ENCODE measurements around the gene CELSR1.

Gene CELSR1

DNA sequence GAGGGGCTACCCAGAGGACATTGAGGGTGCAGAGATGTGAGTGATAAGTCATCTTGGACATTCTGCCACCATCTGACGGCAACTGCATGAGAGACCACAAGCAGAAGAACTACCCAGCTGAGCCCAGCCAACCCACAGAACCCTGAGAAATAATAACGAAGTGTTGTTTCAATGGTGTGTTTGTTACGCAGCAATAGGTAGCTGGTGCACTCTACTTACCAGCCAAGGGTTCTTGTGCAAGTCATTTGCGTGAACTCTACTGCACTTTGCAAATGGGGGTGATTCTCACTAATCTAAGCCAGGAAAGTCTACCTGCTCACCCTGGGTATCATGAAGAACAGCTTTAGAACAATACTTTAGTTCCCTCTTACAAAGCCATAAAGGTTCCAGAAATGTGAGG is 15.8 kb upstream of the CELSR1 start:
- no peak for DNase-seq (ENCODE audit: low spot score)

DNA sequence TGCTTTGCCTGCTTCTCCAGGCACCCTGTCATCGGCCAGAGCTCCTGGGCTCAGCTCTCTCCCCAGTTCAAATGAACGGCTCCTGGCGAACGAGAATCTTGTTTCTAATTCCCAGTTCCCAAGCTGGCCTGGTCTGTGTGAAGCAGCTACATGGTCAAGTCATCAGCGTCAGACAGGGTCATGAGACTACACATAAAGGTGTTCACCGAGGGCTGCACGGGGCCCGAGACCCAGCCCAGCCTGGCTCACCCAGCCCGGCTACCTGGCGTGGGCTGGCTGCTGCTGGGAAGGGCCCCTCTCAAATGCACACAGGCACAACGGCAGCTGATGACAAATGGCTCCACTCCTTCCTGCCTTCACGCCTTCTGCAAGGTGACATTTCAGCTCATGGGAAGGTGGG is 14.6 kb upstream of the CELSR1 start:
- no peak for DNase-seq (ENCODE audit: low spot score)

DNA sequence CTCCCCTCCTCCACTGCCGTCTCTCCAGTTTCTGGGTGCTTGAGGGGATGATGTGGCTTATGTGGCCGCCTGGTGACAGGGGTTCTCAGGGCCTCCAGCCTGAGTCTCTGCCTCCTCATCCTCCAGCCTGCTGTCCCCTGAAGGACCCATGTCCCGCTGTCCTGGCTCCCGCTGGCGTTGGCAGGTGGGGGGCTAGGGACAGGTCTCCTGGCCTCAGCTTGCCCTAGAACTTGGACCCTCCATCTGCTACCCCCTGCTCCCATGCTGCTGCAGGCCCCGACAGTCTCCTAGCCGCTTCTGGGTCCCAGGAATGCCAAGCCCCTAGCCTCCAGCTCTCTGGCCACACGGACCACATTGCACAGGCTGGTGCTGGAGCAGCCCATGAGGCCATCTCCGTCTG is 13.9 kb upstream of the CELSR1 start:
- DNase-seq (ENCODE audit: low spot score): no peak

DNA sequence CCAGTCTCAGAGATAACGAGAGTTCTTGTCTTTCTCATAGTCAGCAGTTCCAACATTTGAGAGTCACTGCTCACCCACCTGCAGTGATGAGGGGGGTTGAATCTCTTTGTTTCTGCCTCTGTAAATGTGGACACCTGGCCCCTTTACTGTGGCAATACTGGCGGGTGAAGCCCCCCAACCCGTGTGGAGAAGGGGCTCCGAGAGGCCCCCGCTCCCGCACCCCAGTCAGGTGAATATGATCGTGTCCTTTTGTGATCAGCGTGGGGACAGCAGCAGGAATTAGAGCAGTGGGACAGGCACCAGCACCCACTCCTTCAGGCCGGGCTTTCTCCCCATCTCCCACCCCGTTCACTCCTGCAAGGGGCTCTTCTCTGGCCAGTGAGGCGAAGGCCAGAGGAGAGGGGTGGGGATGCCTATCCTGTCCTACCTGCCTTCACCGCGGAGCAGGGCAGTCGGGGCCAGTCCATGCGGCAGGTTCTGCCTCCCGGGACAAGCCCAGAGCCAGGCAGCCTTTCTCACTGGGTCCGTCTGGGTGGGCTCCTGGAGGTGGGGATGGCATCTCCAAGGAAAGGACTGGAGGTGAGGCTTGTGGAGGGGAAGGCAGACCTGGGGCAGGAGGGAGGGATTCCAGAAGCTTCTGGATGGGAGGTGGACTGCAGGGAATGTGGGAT is 12.7 kb upstream of the CELSR1 start:
- no peak for DNase-seq (ENCODE audit: low spot score)

DNA sequence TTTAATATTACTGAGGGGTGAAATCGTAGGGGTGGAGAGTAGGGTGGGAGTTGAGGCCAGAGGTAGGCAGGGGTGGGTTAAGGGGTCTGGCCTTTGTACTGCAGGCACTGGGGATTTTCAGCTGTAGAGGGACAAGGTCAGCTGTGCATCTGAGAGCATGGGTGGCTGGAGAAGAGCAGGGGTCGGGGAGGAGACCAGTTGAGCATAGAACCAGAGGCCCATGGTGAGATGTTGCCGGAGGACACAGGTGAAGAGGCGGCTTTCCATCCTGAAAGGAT is 12.1 kb upstream of the CELSR1 start:
- DNase-seq (ENCODE audit: low spot score): no peak

DNA sequence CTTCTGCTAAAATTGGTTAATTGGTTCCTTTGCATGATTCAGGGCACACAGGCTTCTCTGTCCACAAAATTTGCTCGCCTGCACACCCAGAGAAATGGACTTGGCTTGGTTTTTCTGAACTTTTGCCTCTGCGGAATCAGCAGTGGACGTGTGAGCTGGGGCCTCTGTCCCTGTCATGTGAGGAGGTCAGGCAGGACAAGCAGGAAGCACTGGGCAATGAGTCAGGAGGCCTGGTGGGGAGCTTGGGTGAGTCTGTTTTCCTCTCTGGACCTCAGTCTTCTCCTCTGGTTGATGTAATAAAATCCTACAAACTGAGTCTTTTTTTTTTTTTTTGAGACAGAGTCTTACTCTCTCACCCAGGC is 10.4 kb upstream of the CELSR1 start:
- no peak for DNase-seq (ENCODE audit: low spot score)

DNA sequence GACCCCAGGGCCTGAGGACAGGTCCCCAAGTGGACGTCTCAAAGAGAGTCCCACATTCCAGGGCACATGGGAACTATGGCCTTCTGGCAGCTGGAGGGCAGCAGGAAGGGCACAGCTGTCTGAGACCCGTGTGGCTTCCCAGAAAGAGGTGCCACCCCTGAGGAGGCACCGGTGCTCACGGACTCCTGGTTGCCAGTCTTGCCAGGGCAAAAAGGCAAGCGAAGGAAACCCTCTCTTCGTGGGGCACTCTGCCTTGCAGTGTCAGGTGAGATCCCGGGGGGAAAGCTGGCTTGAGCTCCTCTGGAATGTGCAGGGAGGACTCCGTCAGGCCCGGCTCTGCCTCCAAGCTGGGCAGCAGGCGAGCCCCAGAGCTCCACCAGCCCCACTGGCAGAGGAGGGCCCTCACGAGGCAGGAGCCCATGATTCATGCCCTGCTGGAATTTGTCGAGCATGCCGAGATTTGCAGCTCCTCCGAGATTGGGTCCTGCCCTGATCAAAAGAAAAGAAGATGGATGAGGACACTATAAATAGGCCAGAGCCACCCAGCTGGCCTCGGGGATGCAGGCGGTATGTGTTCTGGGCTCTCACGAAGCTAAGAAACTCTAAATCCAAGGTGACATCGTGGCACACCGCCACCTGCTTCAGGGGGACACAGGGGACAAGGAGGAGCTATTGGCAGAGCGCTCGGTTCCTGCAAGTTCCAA is 9.9 kb upstream of the CELSR1 start:
- DNase-seq (ENCODE audit: low spot score): no peak

DNA sequence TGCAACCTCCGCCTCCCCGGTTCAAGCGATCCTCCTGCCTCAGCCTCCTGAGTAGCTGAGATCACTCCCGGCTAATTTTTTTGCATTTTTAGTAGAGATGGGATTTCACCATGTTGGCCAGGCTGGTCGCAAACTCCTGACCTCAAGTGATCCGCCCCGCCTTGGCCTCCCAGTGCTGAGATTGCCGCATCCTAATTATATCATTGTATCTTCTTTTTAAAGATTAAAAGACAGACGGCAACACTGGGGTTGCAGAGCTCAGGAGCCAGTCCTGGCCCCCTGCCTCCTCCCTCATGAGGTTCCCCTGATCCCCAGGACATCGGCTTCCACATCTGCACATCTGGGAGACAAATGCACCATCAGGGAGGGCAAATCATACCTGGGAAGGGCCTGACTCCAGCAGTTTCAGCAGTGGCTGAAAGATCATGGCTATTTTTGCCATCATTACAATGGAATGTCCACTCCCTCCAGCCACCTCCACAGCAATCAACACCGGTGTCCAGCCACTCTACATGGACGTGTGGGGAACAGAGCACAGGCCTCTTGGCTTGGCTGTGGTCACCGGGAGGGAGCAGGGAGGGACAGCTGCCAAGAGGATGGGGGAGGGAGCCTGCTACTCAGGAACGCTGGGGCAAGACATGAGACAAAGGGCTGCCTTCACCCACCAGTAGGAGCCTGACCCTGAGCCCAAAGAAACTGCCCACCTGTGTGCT is 9.2 kb upstream of the CELSR1 start:
- DNase-seq (ENCODE audit: low spot score): no peak

DNA sequence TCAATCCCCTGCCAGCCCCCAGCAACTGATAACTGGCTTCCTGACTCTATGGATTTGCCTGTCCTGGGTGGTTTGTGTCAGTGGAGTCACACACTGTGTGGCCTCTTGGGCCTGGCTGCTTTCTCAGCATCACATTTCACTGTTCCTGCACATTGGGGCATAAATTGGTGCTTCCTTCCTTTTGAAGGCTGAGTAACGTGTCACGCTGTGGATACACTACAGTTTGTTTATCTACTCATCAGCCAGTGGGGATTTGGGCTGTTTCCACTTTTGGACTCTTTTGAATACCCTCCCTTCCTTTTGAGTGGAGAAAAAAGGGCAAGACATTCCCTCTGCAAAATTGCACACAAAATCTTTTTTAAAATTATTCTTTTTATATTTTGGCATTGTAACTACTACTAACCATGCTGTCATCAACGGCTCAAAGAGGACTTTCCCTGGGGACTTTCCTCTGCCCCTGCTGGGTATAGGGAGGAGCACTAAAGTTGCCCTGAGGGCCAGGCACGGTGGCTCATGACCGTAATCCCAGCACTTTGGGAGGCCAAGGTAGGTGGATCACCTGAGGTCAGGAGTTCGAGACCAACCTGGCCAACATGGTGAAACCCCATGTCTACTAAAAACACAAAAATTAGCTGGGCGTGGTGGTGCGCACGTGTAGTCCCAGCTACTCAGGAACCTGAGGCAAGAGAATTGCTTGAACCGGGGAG is 7.8 kb upstream of the CELSR1 start:
- DNase-seq (ENCODE audit: low spot score): no peak

DNA sequence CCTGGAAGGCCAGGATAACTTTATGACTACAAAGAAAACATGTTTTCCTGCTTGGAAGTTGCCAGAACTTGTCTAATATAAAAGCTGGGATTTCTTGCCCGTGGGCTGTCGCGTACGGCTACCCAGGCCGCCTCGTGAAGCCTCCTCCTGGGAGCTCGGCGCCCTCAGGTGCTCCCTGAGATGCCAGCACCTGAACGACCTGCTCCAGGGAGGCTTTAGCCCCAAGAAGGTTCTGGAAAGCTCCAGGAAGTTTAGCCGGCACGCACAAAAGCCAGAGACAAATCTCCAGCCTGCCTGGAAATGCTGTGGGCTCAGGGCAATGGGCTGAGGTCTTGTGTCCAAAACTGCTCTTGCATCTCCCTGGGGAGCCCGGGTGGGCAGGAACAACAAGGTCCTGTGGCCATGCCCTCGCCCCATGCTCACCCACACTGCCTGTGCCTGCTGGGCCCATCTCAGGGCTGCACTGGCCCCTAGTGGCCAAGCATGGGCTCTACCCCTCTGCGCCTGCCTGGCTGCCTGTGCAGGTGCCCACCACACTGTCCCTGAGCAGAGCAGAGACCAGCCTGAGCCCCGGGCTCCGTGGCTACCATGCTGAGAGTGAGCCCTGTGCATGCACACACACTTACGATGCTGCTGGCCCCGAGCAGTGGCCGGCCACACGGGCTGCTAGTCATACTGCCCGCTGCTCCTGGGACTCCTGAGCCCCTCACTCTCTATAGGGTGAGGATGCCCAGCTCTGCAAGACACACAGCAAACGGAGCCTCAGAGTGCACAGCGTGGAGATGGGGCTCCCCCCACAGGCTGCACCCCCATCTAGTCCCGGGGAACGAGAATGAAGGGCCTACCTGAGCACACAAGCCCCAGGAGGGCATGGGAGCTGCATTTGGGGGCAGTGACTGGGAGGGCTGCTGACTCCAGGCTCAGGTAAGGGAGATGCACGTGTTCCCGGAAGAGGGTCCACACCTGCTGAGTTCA is 4.9 kb upstream of the CELSR1 start:
- peak; percentile 80 for DNase-seq (ENCODE audit: low spot score)

DNA sequence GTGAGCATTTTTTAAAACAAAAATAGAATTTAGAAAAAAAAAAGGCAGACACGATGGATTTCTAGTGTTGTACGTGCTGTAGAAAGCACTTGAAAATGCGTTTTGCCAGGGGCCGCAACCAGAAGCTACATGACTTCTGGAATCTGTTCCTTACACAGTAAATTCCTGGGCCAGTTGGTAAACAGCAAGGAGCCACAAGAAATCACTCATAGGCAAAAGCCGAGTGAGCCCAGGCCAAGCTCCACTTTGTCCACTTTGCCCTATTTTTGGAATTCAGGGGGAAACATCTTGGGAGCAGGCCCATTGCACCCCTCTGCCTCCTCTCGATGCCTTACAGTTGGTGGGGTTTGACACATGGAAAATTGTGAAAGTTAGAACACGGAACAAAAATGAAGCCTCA is 4.1 kb upstream of the CELSR1 start:
- no peak for DNase-seq (ENCODE audit: low spot score)

DNA sequence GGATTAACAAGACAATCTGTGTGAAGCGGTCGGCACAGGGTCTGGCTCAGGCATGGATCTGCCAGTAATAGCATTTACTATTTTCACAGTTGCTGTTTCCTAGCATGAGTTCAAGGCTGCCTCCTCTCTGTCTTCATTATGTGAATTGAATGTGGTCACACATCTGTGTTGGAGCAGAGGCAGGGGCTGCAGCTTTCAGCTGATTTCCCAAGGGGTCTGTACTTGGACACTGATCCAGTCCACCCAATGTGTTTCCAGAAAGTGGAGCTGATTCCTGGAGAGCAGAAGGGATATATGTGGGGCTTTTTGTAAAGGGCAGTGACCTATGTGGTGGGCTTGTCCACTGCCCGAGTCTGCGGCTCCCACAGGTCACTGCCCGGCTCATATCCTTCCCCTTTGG is 3.5 kb upstream of the CELSR1 start:
- no peak for DNase-seq (ENCODE audit: low spot score)

DNA sequence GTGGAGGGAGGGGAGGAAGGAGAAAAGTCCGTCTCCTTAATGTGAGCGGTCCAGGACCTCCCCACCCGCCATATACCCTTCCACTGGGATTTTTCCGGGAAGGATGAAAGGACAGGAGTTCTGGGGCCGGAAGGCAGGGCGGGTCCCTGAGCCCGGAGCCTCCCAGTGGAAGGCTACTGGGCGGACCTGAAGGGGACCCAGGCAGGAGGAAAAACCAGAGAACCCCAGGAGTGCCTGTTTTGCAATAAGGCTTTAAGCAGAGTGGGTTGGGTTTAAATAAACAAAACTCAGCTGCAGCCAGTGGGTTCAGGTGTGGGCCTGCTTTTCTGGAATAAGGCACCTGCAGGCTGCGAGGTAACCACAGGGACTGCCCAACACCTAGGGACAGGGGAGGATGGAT is 1.7 kb upstream of the CELSR1 start:
- DNase-seq (ENCODE audit: low spot score): no peak

DNA sequence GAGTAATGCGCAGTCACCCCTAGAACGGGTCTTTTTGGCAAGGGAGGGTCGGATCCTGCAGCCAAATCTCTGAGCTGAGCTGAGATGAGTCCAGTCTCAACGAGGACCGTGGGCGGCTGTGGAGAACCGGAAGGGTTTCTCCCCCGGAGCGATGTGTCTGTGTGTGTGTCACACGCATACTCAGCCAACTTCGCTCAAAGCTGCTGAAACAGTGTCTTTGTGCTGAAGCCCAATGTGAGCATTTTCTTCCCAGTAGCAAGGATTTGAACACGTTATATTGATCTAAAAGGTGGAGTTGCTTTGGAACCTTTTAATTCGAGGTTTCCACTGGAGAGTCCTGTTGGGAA is 1.4 kb upstream of the CELSR1 start:
- DNase-seq (ENCODE audit: low spot score): no peak

DNA sequence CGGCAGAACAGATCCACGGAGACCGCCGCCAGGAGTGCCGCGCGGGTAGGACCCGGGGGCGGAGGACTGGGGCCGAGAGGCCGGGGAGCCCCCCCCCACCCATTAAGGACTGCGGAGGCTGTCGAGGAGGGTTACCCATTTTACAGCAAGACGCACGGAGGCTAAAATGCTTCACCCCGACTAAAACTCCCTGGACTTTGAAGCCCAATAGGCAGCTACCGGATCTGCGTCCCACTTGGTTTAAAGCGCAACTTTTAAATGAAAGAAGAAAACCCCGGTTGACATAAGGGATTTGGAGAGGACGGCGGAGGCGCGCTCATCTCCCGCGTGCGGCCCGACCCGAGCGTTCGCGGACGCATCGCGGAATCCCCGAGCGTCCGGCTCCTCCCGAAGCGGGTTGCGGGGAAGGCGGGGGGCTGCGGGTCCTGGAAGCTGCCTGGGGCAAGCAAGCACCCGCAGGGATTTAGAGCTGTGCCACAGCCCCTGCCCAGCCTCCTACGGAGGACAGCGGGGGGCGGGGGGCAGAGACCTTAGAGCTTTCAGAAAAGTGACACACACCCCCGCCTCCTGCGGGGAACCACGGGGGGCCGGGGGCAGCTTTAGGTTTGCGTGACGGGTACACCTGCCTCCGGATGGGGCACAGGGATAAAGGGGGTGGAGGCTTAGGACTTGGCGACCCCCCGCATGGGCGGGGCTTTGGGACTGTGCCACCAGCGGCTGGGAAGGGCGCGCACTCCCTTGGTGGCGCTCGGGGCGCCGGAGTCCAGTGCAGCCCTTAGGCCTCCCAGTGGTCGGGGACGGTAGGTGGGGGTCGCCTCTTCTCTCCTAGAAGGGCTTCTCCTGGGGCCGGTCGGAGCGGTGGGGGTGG is 760 bp upstream of the CELSR1 start:
- no peak for DNase-seq (ENCODE audit: low spot score)

DNA sequence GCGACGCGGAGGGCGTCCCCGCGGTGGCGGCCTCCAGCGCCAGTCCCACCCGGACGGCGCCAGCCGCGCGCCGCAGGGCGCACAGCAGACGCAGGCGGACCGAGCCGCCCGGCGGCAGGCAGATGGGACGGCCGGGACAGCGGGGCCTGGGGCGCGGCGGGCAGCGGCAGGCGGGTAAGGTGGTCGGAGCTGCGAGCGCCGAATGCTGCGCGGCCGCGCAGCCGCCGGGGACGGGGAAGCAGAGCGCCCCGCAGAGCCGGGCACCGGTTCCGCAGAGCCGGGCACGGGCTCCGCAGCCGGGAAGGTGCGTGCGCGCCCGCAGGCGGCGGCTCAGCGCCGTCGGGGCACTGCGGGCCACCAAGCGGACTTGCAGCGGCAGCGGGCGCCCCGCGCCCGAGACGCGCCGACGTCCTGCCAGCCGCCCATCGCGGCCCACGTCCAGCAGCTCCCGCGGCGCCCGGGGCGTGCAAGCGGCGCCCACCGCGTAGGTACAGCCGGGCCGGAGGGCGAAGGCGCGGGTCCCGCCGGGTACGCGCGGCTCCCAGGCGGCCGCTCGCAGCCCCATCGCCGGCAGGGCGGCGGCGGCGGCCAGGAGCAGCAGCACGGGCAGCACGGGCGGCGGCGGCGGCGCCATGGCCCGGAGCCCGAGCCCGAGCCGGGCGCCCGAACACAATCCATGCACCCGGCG is 739 bp downstream of the CELSR1 start:
- no peak for DNase-seq (ENCODE audit: low spot score)

DNA sequence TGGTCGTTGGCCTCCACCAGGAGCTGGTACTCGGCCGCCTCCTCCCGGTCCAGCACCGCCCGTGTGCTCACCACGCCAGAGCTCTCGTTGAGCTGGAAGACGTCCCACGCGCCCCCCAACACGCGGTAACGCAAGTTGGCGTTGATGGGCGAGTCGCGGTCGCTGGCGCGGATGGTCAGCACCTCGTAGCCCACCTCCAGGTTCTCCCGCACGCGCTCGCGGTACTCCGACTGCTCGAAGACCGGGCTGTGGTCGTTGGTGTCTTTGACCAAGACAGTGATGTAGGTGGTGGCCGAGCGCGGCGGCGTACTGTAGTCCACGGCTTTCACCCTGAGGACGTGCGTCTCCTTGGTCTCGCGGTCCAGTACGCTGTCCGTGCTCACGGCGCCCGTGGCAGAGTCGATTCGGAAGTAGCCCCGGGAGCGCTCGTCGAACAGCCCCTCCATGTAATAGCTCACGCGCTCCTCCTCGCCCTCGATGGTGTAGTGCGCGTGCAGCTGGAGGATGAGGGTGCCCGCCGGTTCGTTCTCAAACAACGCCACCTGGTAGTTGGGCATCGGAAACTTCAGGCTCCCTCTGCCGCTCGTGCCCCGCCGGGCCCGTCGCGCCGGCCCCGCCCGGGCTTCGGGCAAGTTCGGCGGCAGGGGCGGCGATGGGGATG is 1.4 kb downstream of the CELSR1 start:
- DNase-seq (ENCODE audit: low spot score): no peak

DNA sequence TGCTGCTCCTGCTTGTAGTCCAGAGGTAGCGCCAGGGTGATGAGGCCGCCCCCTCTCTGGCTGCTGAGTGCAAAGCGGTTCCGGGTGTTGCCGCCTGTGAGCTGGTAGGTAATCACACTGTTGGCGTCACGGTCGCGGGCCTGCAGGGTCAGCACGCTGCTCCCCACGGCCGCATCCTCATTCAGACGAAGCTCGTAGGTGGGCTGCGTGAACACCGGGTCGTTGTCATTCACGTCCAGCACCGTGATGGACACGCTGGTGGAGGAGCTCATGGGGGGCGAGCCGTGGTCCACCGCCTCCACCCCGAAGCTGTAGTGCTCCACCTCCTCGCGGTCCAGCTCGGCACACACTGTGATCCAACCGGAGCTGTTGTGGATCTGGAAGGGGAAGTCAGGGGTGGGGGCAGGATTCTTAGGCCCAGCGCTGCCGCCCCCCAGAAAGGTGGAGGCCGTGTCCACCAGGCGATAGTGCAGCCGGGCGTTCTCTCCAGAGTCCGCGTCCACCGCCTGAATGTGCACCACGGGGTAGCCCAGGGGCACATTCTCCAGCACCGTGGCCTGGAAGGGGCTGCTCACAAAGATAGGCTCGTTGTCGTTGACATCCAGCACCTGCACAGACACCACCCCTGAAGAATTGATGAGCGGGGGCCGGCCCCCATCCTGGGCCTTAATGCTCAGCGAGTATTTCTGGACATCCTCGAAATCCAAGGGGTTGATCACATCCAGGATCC is 2.4 kb downstream of the CELSR1 start:
- DNase-seq (ENCODE audit: low spot score): no peak

DNA sequence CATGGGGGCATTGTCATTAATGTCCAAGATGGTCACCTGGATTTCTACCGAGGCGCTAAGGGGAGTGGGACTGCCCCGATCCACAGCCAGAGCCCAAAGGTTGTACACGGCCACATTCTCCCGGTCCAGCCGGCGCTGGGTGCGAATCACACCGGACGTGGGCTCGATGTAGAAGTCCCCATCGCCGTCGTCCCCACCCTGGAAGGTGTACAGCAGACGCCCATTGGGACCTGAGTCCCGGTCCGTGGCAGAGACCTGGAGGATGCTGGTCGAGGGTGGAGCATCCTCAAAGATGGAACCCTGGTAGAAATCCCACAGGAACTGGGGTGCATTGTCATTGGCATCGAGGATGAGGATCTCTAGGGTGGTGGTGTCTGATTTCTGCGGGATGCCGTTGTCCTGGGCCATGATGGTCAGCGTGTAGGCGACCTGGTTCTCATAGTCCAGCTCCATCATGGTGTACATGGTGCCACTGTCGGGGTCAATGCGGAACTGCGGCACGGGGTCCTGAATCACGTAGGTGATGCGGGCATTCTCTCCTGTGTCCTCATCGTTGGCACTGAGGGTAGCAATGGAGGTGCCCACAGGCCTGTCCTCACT is 3.1 kb downstream of the CELSR1 start:
- no peak for DNase-seq (ENCODE audit: low spot score)

Measured in NAMALWA (cell line).